Fibroblast of pulmonary artery (primary cell): ENCODE data around the gene TMEM9B.
A peak's percentile ranks its signal among the peaks of the same experiment; 100 is the strongest.

ENCODE experiments used
- DNase-seq: peaks from one replicate; pipeline ENCODE4 v3.0.0-alpha.2; 2010; ENCODE audit warnings: low read depth
- H3K4me3 ChIP-seq: replicated peaks from 2 replicates; pipeline ENCODE4 v1.5.1; 2011; ENCODE audit warnings: low read depth, mild to moderate bottlenecking, control low read depth, low read length, moderate library complexity
- CTCF ChIP-seq: IDR thresholded peaks from 2 replicates; pipeline ENCODE4 v1.5.1; 2011; ENCODE audit warnings: mild to moderate bottlenecking, control low read depth, low read length, inconsistent platforms; ENCODE audit errors: missing control alignments

Gene TMEM9B

GRCh38 chr11:8928981-8929615, 35.1 kb downstream of the TMEM9B start:
- DNase-seq, result no peak

GRCh38 chr11:8928205-8928604, 36.0 kb downstream of the TMEM9B start:
- no peak for DNase-seq
- no peak overlapping the region for H3K4me3 ChIP-seq
- TF ChIP-seq CTCF, result no peak

More at GRCh38 chr11:8928981-8929615, 35.1 kb downstream of the TMEM9B start:
- no peak for TF ChIP-seq CTCF
- H3K4me3 ChIP-seq, result no peak overlapping the region

- no peak for DNase-seq
- no peak for TF ChIP-seq CTCF
- no peak overlapping the region for H3K4me3 ChIP-seq
These were observed 37.0 kb downstream of the TMEM9B start for GRCh38 chr11:8927233-8927632.

- no peak for TF ChIP-seq CTCF
- DNase-seq, result no peak
- H3K4me3 ChIP-seq, result no peak overlapping the region
These were observed 38.0 kb downstream of the TMEM9B start for GRCh38 chr11:8926236-8926635.

- TF ChIP-seq CTCF, result no peak
- no peak for DNase-seq
- H3K4me3 ChIP-seq, result no peak overlapping the region
These were observed 38.5 kb downstream of the TMEM9B start for GRCh38 chr11:8925711-8926110.

- TF ChIP-seq CTCF, result no peak
- no peak overlapping the region for H3K4me3 ChIP-seq
- DNase-seq, result no peak
These were observed 41.6 kb downstream of the TMEM9B start for GRCh38 chr11:8922691-8923090.

- no peak for TF ChIP-seq CTCF
- peak; percentile 91 for DNase-seq
- H3K4me3 ChIP-seq, result no peak overlapping the region
These were observed 47.0 kb downstream of the TMEM9B start for GRCh38 chr11:8917157-8917825.
